PFSK-1 (cell line): ENCODE data around the gene PCDHGB5.

Experiments
- FOXP2 ChIP-seq: optimal IDR thresholded peaks from 2 replicates; pipeline ENCODE3; 2011; ENCODE audit warnings: borderline replicate concordance, control low read depth, inconsistent platforms; ENCODE audit not compliant: insufficient read depth; ENCODE audit errors: extremely low read length, extremely low read depth
- POLR2AphosphoS5 ChIP-seq: IDR thresholded peaks from 2 replicates; pipeline ENCODE4 v1.6.1; 2012; ENCODE audit warnings: low read depth, mild to moderate bottlenecking, control low read depth, low read length, moderate library complexity
- SIN3A ChIP-seq: IDR thresholded peaks from 2 replicates; pipeline ENCODE4 v1.6.1; 2012; ENCODE audit warnings: mild to moderate bottlenecking, low read length, moderate library complexity, borderline replicate concordance; ENCODE audit not compliant: insufficient read depth
- TAF1 ChIP-seq: IDR thresholded peaks from 2 replicates; pipeline ENCODE4 v1.6.1; 2012; ENCODE audit warnings: low read length, control low read depth, borderline replicate concordance; ENCODE audit not compliant: insufficient read depth
- TF ChIP-seq, protein P1 (sequence below), 2 experiments: IDR thresholded peaks; 2 replicates each; pipeline versions ENCODE4 v1.6.1 to v1.8.0; 2011 to 2012; ENCODE audit warnings: low read depth in 2 of 2, low read length in 2 of 2, control low read depth in 1 of 2, inconsistent platforms in 1 of 2, mild to moderate bottlenecking in 1 of 2, moderate library complexity in 1 of 2; ENCODE audit not compliant: insufficient read depth in 1 of 2

PCDHGB5 gene

DNA sequence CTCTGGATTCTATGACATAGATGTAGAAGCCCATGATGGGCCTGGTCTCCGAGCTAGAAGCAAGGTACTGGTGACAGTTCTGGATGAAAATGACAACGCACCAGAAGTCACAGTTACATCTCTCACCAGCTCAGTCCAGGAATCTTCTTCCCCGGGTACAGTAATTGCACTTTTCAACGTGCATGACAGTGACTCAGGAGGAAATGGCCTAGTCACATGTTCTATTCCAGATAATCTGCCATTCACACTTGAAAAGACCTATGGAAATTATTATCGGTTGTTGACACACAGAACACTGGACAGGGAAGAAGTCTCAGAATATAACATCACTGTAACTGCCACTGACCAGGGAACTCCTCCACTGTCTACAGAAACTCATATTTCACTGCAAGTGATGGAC is 41.6 kb upstream of the PCDHGB5 start:
- TF ChIP-seq POLR2AphosphoS5 (no peak), FOXP2 (no peak), SIN3A (no peak), TAF1 (no peak)
- TF ChIP-seq, protein P1, sequence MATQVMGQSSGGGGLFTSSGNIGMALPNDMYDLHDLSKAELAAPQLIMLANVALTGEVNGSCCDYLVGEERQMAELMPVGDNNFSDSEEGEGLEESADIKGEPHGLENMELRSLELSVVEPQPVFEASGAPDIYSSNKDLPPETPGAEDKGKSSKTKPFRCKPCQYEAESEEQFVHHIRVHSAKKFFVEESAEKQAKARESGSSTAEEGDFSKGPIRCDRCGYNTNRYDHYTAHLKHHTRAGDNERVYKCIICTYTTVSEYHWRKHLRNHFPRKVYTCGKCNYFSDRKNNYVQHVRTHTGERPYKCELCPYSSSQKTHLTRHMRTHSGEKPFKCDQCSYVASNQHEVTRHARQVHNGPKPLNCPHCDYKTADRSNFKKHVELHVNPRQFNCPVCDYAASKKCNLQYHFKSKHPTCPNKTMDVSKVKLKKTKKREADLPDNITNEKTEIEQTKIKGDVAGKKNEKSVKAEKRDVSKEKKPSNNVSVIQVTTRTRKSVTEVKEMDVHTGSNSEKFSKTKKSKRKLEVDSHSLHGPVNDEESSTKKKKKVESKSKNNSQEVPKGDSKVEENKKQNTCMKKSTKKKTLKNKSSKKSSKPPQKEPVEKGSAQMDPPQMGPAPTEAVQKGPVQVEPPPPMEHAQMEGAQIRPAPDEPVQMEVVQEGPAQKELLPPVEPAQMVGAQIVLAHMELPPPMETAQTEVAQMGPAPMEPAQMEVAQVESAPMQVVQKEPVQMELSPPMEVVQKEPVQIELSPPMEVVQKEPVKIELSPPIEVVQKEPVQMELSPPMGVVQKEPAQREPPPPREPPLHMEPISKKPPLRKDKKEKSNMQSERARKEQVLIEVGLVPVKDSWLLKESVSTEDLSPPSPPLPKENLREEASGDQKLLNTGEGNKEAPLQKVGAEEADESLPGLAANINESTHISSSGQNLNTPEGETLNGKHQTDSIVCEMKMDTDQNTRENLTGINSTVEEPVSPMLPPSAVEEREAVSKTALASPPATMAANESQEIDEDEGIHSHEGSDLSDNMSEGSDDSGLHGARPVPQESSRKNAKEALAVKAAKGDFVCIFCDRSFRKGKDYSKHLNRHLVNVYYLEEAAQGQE (IDR thresholded peaks at IDR 0.05; ENCODE audit: insufficient read depth in 1 of 2, low read depth in 2 of 2, low read length in 2 of 2) = no peak

DNA sequence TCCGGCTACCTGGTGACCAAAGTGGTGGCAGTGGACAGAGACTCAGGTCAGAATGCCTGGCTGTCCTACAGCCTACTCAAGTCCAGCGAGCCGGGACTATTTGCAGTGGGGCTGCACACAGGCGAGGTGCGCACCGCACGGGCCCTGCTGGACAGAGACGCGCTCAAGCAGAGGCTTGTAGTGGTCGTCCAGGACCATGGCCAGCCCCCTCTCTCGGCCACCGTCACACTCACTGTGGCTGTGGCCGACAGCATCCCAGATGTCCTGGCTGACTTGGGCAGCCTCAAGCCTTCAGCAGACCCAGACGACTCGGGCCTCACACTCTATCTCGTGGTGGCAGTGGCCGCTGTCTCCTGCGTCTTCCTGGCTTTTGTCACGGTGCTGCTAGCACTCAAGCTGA is 40.8 kb upstream of the PCDHGB5 start:
- TF ChIP-seq, protein P1 (IDR thresholded peaks at IDR 0.05; ENCODE audit: insufficient read depth in 1 of 2, low read depth in 2 of 2, low read length in 2 of 2) = peak in 1 of 2 experiments; percentile 53; a peak in 1 of 4 replicates
- no peak for TF ChIP-seq FOXP2

DNA sequence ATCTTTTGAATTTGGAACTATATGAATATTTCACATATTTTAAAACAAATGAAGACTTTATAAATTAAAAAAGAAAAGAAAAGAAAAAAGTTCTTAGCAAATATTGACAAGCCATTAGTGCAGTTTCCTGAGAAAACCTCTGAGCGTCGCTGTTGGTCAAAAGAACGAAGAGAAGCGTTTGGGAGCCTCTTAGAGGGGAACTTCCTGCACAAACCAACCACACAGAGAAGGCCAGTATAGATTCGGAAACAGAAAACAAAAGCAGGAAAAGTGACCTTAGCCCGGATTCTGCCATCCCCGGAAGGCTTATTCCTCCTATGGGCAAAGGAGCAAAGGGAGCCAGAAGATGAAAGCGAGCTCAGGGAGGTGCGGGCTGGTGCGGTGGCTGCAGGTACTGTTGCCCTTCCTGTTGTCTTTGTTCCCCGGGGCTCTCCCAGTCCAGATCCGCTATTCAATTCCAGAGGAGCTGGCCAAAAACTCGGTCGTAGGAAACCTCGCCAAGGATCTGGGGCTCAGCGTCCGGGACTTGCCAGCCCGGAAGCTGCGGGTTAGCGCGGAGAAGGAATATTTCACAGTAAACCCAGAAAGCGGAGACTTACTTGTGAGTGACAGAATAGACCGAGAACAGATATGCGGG is 37.8 kb upstream of the PCDHGB5 start, which contains the start of gene PCDHGB2:
Gene PCDHGB2, plus strand, starts transcription at position 205 of the 637 bp plus-strand sequence. Its CDS starts 142 bp downstream, at position 347.
- TF ChIP-seq POLR2AphosphoS5 (no peak), TAF1 (no peak), FOXP2 (no peak), SIN3A (no peak)
- TF ChIP-seq, protein P1 (IDR thresholded peaks at IDR 0.05; ENCODE audit: insufficient read depth in 1 of 2, low read depth in 2 of 2, low read length in 2 of 2) = no peak

DNA sequence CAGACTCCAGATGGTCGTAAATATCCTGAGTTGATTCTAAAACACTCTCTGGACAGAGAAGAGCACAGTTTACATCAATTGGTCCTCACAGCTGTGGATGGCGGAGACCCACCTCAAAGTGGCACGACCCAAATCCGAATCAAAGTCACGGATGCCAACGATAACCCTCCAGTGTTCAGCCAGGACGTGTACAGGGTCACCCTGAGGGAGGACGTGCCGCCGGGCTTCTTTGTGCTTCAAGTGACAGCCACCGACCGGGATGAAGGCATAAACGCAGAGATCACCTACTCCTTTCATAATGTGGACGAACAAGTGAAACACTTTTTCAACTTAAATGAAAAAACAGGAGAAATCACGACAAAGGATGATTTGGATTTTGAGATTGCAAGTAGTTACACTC is 37.1 kb upstream of the PCDHGB5 start:
- TF ChIP-seq POLR2AphosphoS5 (no peak), TAF1 (no peak)

DNA sequence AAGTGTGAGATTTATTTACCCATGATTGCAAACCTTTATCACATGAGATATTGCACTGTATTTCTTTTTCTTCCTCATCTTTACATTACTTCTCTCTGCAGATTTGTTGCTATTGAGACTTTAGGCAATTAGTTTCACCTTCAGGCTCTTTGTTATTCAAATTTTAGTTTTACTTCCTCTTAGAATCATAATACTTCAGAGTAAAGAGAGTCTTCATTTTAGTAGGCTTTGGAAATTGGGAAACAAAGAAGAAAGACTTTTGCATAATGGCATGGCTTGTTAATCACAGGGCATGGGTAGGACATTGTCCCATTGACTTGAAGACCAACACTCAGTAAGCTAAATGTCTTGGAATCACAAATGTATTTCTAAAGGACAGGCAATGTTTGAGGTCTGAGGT is 35.0 kb upstream of the PCDHGB5 start:
- TF ChIP-seq POLR2AphosphoS5 = no peak
- no peak for TF ChIP-seq TAF1
- no peak for TF ChIP-seq FOXP2
- TF ChIP-seq, protein P1 (IDR thresholded peaks at IDR 0.05; ENCODE audit: insufficient read depth in 1 of 2, low read depth in 2 of 2, low read length in 2 of 2) = no peak
- no peak for TF ChIP-seq SIN3A
